22Rv1 (cell line): Measurements from ENCODE around the gene ZNF316.

Source experiments
- CTCF ChIP-seq: fragments of 450-650 bp; IDR thresholded peaks from 2 replicates; pipeline ENCODE4 v1.5.1; 2017; ENCODE audit warnings: mild to moderate bottlenecking
- ZFX ChIP-seq: fragments of 450-650 bp; IDR thresholded peaks from 2 replicates; pipeline ENCODE4 v1.6.1; 2017; ENCODE audit warnings: antibody characterized with exemption, borderline replicate concordance

GRCh38 chr7:6606866-6607583 is 30.1 kb upstream of the ZNF316 start:
- TF ChIP-seq CTCF (no peak), ZFX (no peak)
